Endodermal cell (in vitro differentiated cells): ENCODE measurements around the gene KLHDC8B. TPM values are rescaled to one million over a fixed set of nuclear protein-coding genes. Genes with fewer than 3 reads are reported as not detected.

ENCODE experiments used
- DNase-seq: peaks from one replicate; pipeline ENCODE4 v3.0.0-alpha.2; 2017
- H3K27ac ChIP-seq: 2 replicates; pipeline ENCODE4 v1.5.1; 2013; ENCODE audit warnings: mild to moderate bottlenecking, low read depth, low read length, moderate library complexity
- H3K27me3 ChIP-seq: 2 replicates; pipeline ENCODE4 v1.6.1; 2013; ENCODE audit warnings: mild to moderate bottlenecking, low read length, moderate library complexity; ENCODE audit not compliant: insufficient read depth, control insufficient read depth, poor library complexity, severe bottlenecking
- H3K36me3 ChIP-seq: 2 replicates; pipeline ENCODE4 v1.7.0; 2013; ENCODE audit warnings: mild to moderate bottlenecking, low read length, moderate library complexity; ENCODE audit not compliant: control insufficient read depth, insufficient read depth
- H3K4me1 ChIP-seq: one replicate; pipeline ENCODE4 v1.7.0; 2013; ENCODE audit warnings: low read length; ENCODE audit not compliant: control insufficient read depth, insufficient read depth
- H3K4me3 ChIP-seq: 2 replicates; pipeline ENCODE4 v1.5.1; 2013; ENCODE audit warnings: mild to moderate bottlenecking, low read length, moderate library complexity
- H3K9ac ChIP-seq: 2 replicates; pipeline ENCODE4 v1.6.1; 2013; ENCODE audit warnings: mild to moderate bottlenecking, low read length, moderate library complexity; ENCODE audit not compliant: poor library complexity, severe bottlenecking; ENCODE audit errors: extremely low read depth
- H3K9me3 ChIP-seq: 2 replicates; pipeline ENCODE4 v1.6.1; 2013; ENCODE audit warnings: mild to moderate bottlenecking, low read length, moderate library complexity; ENCODE audit not compliant: control insufficient read depth
- H3K27ac Mint-ChIP-seq: 2 replicates; pipeline ENCODE4 v1.8.0; 2020; ENCODE audit warnings: mixed read lengths
- H3K27me3 Mint-ChIP-seq: 2 replicates; pipeline ENCODE4 v1.8.0; 2021; ENCODE audit warnings: mild to moderate bottlenecking, mixed read lengths; ENCODE audit not compliant: insufficient read depth
- H3K36me3 Mint-ChIP-seq: 2 replicates; pipeline ENCODE4 v1.8.0; 2020; ENCODE audit warnings: low read depth, mixed read lengths
- H3K4me1 Mint-ChIP-seq: 2 replicates; pipeline ENCODE4 v1.8.0; 2020; ENCODE audit warnings: mixed read lengths
- H3K4me3 Mint-ChIP-seq: 2 replicates; pipeline ENCODE4 v1.8.0; 2020; ENCODE audit warnings: mild to moderate bottlenecking, moderate library complexity, mixed read lengths
- H3K9me3 Mint-ChIP-seq: 2 replicates; pipeline ENCODE4 v1.8.0; 2020; ENCODE audit warnings: mild to moderate bottlenecking, mixed read lengths
- CTCF ChIP-seq: fragments of 200-600 bp; sonication (generic); conservative IDR thresholded peaks from 2 replicates; pipeline ENCODE4 v1.5.0; 2021; ENCODE audit warnings: antibody characterized with exemption, mild to moderate bottlenecking
- whole genome bisulfite sequencing, 2 experiments: methylation state at CpG; one replicate each; pipeline versions ENCODE4 v1.1.5 to v1.1.7; 2013; ENCODE audit warnings: missing lambda C conversion rate in 2 of 2, mixed read lengths in 1 of 2; ENCODE audit not compliant: insufficient coverage in 1 of 2, insufficient read length in 1 of 2; 5-methylcytosine and 5-hydroxymethylcytosine counted together
- total RNA-seq, 2 donors: library from RNA; stranded (reverse); fragmentation: NEBNext Ultra II Directional in 1 of 2; extraction: Animal tissue kit (Norgen Biotek cat#: 25700) in 1 of 2; gene quantifications; 2 replicates in 1 of 2; 3 replicates in 1 of 2; pipeline ENCODE4 v1.2.1, GENCODE V29; 2021

Gene KLHDC8B
- total RNA-seq, 2 donors from 2014 or later: 33.5 to 36.1 TPM

GRCh38 chr3:49148159-49148558 lies 23.2 kb upstream of the KLHDC8B start:
- no peak overlapping the region for H3K27ac ChIP-seq
- Mint-ChIP-seq H3K4me1 (no peaks in the 10 kb centered on the region), H3K36me3 (no peaks in the 10 kb centered on the region), H3K4me3 (no peak overlapping the region), H3K27me3 (peaks cover 15% of the 10 kb centered on the region), H3K9me3 (peaks cover 6% of the 10 kb centered on the region), H3K27ac (no peak overlapping the region)
- no peak overlapping the region for H3K9ac ChIP-seq
- no peaks in the 10 kb centered on the region for H3K4me1 ChIP-seq
- no peaks in the 10 kb centered on the region for H3K36me3 ChIP-seq
- no peak for DNase-seq
- H3K4me3 ChIP-seq: no peak overlapping the region
- H3K27me3 ChIP-seq: no peaks in the 10 kb centered on the region
- WGBS, 2 experiments: 80 to 87% methylated on average over 2 to 5 of the region's 5 CpGs
- H3K9me3 ChIP-seq: no peaks in the 10 kb centered on the region
- no peak for TF ChIP-seq CTCF

GRCh38 chr3:49151610-49152009 lies 19.8 kb upstream of the KLHDC8B start:
- H3K4me3 Mint-ChIP-seq: no peak overlapping the region
- H3K9ac ChIP-seq: no peak overlapping the region
- no peaks in the 10 kb centered on the region for H3K36me3 ChIP-seq
- no peak overlapping the region for H3K27ac ChIP-seq
- no peaks in the 10 kb centered on the region for H3K9me3 ChIP-seq
- WGBS, 2 experiments: 80 to 90% methylated on average over 1 to 2 of the region's 2 CpGs
- H3K4me1 ChIP-seq: no peaks in the 10 kb centered on the region
- no peaks in the 10 kb centered on the region for H3K9me3 Mint-ChIP-seq
- H3K27ac Mint-ChIP-seq: no peak overlapping the region
- no peaks in the 10 kb centered on the region for H3K36me3 Mint-ChIP-seq
- peaks cover 24% of the 10 kb centered on the region for H3K27me3 Mint-ChIP-seq
- DNase-seq: no peak
- no peaks in the 10 kb centered on the region for H3K27me3 ChIP-seq
- H3K4me3 ChIP-seq: no peak overlapping the region
- no peak for TF ChIP-seq CTCF
- no peaks in the 10 kb centered on the region for H3K4me1 Mint-ChIP-seq

- Histone ChIP-seq H3K4me3 (no peak overlapping the region), H3K36me3 (no peaks in the 10 kb centered on the region), H3K9ac (no peak overlapping the region), H3K4me1 (no peaks in the 10 kb centered on the region), H3K9me3 (no peaks in the 10 kb centered on the region), H3K27ac (no peak overlapping the region), H3K27me3 (no peaks in the 10 kb centered on the region)
- Mint-ChIP-seq H3K27me3 (peaks cover 24% of the 10 kb centered on the region), H3K4me1 (no peaks in the 10 kb centered on the region), H3K36me3 (no peaks in the 10 kb centered on the region), H3K4me3 (no peak overlapping the region), H3K9me3 (no peaks in the 10 kb centered on the region), H3K27ac (no peak overlapping the region)
- TF ChIP-seq CTCF: no peak
- no peak for DNase-seq
- WGBS, 2 experiments: 88 to 100% methylated on average over 1 to 3 of the region's 3 CpGs
Measured at GRCh38 chr3:49153349-49153912, 18.0 kb upstream of the KLHDC8B start.
